ENCODE results near the gene PRKCH.

- no peak for TF ChIP-seq EZH2phosphoT487 (IDR thresholded peaks at IDR 0.05; ENCODE audit: insufficient read depth, low read depth)
- TF ChIP-seq EZH2 (IDR thresholded peaks at IDR 0.05; ENCODE audit: insufficient read depth, poor library complexity, severe bottlenecking): no peak
These were observed 24.5 kb upstream of the PRKCH start for GRCh38 chr14:61296719-61297502.

All from GM23248 (cell line).